ENCODE data around the gene SUFU.

The SUFU gene

GRCh38 chr10:102676534-102677315 lies 173.0 kb downstream of the SUFU start:
- DNase-seq: no peak

- no peak for DNase-seq
These were observed 173.7 kb downstream of the SUFU start for GRCh38 chr10:102677331-102678067.

- DNase-seq: no peak
These were observed 174.3 kb downstream of the SUFU start for GRCh38 chr10:102678068-102678400.

GRCh38 chr10:102678842-102679289 lies 175.1 kb downstream of the SUFU start:
- no peak for DNase-seq

GRCh38 chr10:102679596-102679995 lies 175.8 kb downstream of the SUFU start:
- DNase-seq: no peak

GRCh38 chr10:102681696-102682095 lies 177.9 kb downstream of the SUFU start:
- no peak for DNase-seq

GRCh38 chr10:102682416-102682815 lies 178.6 kb downstream of the SUFU start:
- no peak for DNase-seq

GRCh38 chr10:102682981-102683380 lies 179.2 kb downstream of the SUFU start:
- DNase-seq: no peak
